Caki2 (cell line): ENCODE measurements around the gene MLLT10. TPM values are rescaled to one million over a fixed set of nuclear protein-coding genes. Genes with fewer than 3 reads are reported as not detected.
"Not testable (repeated sequence)": the region's sequence is repeated elsewhere in the genome, so short reads cannot be mapped to it uniquely, and the experiment has no call there.

Source experiments
- DNase-seq: peaks from one replicate; pipeline ENCODE4 v3.0.0-alpha.2; 2015; ENCODE audit warnings: low read depth
- in situ Hi-C: cut with HindIII; loops from 2 replicates; pipeline ENCODE4 v1.10.0; 2016; ENCODE audit warnings: low sequenced_read_pairs, low pct_unique_long_range_greater_than_20kb, mixed read lengths
- total RNA-seq: library from RNA; depleted of rRNA; stranded (reverse); fragments of >200 nt; shearing (Covaris generic); gene quantifications from 2 replicates; pipeline ENCODE4 v1.2.3, GENCODE V29; 2014; ENCODE audit warnings: low replicate concordance

MLLT10 gene
- total RNA-seq, 1 experiment from 2014 or later, result 30.5 TPM

GRCh38 chr10:21604651-21605050 is 70.6 kb downstream of the MLLT10 start:
- DNase-seq, result no peak
- in situ Hi-C loops, result no loop called here

- in situ Hi-C loops, result no loop called here
- DNase-seq, result no peak
Observed at GRCh38 chr10:21607907-21608306, 73.9 kb downstream of the MLLT10 start.

- no peak for DNase-seq
- in situ Hi-C loops, result no loop called here
Observed at GRCh38 chr10:21614000-21614399, 80.0 kb downstream of the MLLT10 start.

- no peak for DNase-seq
- in situ Hi-C loops, result no loop called here
Observed at GRCh38 chr10:21617267-21617666, 83.2 kb downstream of the MLLT10 start.

- no peak for DNase-seq
- in situ Hi-C loops, result no loop called here
Observed at GRCh38 chr10:21623291-21623690, 89.3 kb downstream of the MLLT10 start.

GRCh38 chr10:21624421-21624820 is 90.4 kb downstream of the MLLT10 start:
- DNase-seq, in situ Hi-C loops: not testable (repeated sequence)

GRCh38 chr10:21624951-21625350 is 90.9 kb downstream of the MLLT10 start:
- no peak for DNase-seq
- in situ Hi-C loops, result no loop called here

- in situ Hi-C loops, result no loop called here
- DNase-seq, result no peak
Observed at GRCh38 chr10:21625623-21626229, 91.7 kb downstream of the MLLT10 start.

GRCh38 chr10:21626457-21627161 is 92.6 kb downstream of the MLLT10 start:
- in situ Hi-C loops, result no loop called here
- no peak for DNase-seq

GRCh38 chr10:21627331-21627730 is 93.3 kb downstream of the MLLT10 start:
- no peak for DNase-seq
- in situ Hi-C loops, result no loop called here

- in situ Hi-C loops, result no loop called here
- no peak for DNase-seq
Observed at GRCh38 chr10:21628023-21628422, 94.0 kb downstream of the MLLT10 start.

- DNase-seq, in situ Hi-C loops: not testable (repeated sequence)
Observed at GRCh38 chr10:21628645-21629044, 94.6 kb downstream of the MLLT10 start.

- DNase-seq, result no peak
- in situ Hi-C loops, result no loop called here
Observed at GRCh38 chr10:21634599-21635365, 100.8 kb downstream of the MLLT10 start.

- no peak for DNase-seq
- in situ Hi-C loops, result no loop called here
Observed at GRCh38 chr10:21637795-21638194, 103.8 kb downstream of the MLLT10 start.

- in situ Hi-C loops, result no loop called here
- DNase-seq, result no peak
Observed at GRCh38 chr10:21638681-21639080, 104.6 kb downstream of the MLLT10 start.

GRCh38 chr10:21648040-21648439 is 114.0 kb downstream of the MLLT10 start:
- in situ Hi-C loops, result no loop called here
- no peak for DNase-seq

- in situ Hi-C loops, result no loop called here
- DNase-seq, result no peak
Observed at GRCh38 chr10:21649454-21649872, 115.4 kb downstream of the MLLT10 start.

GRCh38 chr10:21650353-21650752 is 116.3 kb downstream of the MLLT10 start:
- no peak for DNase-seq
- in situ Hi-C loops, result no loop called here

- in situ Hi-C loops, result no loop called here
- DNase-seq, result no peak
Observed at GRCh38 chr10:21655236-21655635, 121.2 kb downstream of the MLLT10 start.
